NCI-H146 treated with DMSO at 0.1 percent for 48 hours (cell line): ENCODE data around the gene AOAH.

Source experiments
- DNase-seq: peaks from one replicate; lab custom pipeline; 2025; ENCODE audit not compliant: unreplicated experiment; lab: John Stamatoyannopoulos, UW

The AOAH gene

GRCh38 chr7:36635091-36635490, 89.2 kb downstream of the AOAH start:
- peak; percentile 9 for DNase-seq

- DNase-seq = no peak
Observed at GRCh38 chr7:36633377-36633776, 90.9 kb downstream of the AOAH start.

DNA sequence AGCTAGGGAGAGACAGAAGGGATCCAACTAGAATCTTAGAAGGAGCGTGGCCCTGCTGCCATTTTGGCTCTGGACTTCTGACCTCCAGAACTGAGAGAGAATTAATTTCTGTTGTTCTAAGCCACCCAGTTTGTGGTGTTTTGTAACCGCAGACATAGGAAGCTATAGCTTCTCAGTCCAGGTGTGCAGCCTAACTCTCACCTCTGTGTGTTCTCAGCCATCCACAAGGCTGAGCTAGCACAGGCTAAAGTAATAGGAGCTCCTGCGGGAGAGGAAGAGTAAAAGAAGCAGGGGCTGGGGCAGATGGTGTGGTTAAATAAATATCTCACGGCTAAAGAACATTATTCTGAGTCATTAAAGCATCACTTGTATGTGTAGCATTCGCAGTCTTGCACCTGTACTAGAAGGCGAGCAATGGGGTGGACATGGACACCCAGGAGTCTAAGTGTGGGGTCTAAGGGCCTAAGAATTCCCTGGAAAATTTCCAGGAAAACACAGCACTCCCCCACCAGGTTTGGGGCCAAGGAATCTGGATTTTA, 94.1 kb downstream of the AOAH start:
- peak; percentile 50 for DNase-seq

DNA sequence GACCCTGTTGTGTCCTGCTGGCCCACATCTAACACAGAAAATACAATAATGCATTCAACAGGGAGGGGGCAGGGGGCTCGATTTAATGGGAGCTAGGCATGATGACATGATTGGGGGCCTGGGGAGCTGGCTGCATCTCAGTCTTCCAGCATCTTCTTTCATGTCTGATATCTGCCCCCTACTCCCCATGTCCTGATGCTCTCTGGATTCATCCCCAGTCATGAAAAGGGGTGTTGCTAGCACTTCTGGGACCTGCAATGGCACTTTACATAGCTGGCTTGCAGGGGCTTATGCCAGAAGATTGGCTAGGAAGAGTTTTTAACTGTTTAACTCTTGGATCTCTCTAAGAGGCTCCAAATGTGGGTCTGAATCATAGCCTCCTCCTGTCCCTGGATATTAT, 94.9 kb downstream of the AOAH start:
- no peak for DNase-seq

- no peak for DNase-seq
Observed at GRCh38 chr7:36627836-36628235, 96.5 kb downstream of the AOAH start.

GRCh38 chr7:36626111-36626510, 98.2 kb downstream of the AOAH start:
- no peak for DNase-seq

GRCh38 chr7:36625247-36625646, 99.0 kb downstream of the AOAH start:
- no peak for DNase-seq

DNA sequence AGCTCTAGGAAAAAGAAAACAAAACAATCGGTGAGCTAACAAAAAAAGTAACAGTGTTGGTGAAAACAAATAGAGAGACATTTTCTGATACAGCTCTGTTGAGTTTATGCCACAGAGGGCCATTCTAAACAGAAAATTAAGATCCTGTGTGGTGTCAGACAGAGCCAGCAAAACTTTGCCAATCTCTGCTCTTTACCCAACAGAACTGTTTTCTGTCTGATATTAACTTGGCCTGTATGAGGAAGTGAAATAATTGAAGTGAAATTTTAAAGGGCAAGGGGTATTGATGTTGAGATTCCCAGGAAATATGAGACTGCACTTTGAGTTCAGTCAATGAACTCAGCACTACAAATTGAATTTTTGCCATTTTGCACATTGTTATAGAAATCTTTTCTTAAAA, 101.0 kb downstream of the AOAH start:
- DNase-seq = no peak

- no peak for DNase-seq
Observed at GRCh38 chr7:36621396-36621795, 102.9 kb downstream of the AOAH start.

DNA sequence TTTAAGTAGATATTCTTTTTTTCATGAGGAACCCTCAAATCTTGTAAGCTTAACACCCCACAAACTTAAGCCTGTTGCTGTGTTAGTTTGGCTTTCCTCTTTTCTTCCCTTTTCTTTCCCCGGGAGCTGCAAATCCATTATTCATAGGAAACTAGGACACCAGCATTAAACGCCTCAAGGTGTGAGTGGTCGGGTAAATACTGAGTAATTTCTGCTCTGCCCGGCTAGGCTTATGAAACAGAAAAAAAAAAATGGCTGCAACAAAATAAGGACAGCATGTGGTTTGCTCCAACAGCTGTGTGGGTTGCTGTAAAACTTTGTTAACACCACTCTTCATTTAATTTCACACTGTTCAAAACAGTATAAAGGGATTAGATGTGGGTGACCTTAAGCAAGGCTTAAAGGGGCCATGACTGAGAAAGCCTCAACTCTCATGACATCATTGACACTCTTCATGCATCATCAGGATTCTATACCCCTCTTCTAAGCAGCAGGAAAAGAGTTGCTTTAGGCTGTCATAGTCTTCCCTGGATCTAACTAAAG, 104.1 kb downstream of the AOAH start:
- DNase-seq = no peak

GRCh38 chr7:36617408-36617807, 106.9 kb downstream of the AOAH start:
- DNase-seq = no peak

GRCh38 chr7:36615852-36616540, 108.3 kb downstream of the AOAH start:
- peak; percentile 82 for DNase-seq

DNA sequence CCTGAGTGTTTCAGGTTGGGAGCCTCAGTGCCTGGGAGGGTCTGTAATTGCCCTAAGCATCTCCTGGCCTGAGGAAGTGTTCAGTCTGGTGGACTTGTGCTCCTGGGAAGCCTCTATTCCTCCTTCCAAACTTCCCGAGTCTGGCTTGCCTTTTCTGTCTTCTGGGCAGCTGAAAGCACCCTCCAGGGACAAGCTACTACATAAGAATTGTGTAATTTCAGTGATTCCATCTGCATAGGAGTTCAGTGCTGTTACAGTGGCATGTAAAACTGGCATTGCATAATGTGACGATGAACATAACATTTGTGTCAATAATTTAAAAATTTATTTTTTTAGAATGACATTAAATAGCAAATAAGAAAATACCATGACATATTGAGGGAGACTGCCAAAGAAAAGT, 109.3 kb downstream of the AOAH start:
- DNase-seq = peak; percentile 60

DNA sequence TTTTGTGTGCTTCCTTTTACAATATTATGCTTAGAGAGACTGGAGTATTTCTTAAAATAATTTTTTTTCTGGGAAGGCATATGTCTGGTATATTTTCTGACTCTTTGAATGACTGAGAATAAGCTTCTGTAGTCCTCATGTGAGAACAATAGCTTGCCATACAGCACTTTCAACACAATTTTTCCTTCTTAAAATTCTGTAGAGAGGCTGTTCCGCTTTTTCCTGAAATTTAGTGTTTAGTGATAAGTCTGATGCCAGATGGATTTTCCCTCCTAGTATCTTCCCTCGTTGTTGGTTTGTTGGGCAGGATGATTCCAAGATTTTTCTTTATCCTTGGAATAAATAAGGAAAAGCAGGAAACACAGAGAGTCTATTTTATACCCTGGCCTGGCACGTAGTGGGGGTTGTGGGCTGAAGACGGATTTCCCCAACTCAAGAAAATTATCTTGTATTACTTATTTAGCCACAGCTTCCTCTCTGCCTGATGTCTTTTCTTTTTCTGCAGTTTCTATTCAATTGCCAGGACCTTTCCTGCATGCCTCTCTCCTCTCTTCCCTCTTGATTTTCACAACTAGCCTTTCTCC, 111.2 kb downstream of the AOAH start:
- DNase-seq = no peak

DNA sequence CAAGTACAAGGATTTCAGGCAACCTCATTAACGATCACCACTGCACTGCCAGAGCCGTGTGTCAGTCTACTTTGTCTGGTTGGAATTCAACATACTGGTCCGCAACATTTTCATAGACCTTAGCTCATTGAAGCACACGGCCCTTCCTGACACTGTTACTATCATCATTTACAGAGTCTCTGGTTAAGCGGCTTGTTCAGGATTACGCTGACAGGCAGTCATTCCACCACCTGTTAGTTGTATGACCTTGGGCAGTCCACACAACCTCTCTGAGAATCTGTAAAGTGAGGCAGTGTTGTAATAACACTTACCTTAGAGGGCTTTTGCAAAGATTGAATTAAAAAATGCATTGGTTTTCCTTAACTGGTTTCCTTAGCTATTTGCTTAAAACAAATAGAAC, 112.6 kb downstream of the AOAH start:
- DNase-seq = no peak

GRCh38 chr7:36607721-36608095, 116.6 kb downstream of the AOAH start:
- no peak for DNase-seq

DNA sequence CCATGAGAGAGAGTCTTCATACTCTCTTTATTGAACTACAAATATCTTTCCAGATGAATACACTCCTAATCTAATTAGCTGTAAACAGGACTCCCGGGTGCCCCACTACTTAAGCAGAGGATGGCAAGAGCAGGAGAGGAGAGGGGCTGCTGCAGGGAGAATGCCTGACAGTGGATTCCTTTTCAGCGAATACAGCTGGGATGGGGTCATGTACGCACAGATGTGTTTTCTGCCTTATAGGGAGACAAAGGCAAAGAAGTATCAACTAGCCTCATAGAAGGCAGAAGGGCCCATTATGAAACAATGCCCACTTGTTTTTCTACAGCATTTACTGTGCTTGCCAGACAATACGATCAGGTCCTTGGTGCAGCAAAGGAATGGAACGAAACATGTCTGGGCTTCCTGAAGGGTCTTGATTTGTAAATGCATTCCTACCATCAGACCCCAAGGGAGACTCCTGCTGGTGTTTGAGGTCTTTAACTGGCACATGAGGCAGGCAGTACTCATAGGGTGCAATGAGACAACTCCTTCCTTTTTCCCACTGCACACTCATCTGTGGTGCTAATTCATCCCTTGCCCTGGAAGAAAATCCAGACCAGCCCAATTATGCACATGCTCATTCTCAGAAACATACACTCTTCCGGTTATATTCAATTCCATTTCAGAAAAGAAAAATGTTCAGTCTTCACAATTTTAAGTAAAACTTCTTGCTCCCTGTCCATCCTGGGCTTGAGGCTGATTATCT, 117.1 kb downstream of the AOAH start:
- DNase-seq = no peak

DNA sequence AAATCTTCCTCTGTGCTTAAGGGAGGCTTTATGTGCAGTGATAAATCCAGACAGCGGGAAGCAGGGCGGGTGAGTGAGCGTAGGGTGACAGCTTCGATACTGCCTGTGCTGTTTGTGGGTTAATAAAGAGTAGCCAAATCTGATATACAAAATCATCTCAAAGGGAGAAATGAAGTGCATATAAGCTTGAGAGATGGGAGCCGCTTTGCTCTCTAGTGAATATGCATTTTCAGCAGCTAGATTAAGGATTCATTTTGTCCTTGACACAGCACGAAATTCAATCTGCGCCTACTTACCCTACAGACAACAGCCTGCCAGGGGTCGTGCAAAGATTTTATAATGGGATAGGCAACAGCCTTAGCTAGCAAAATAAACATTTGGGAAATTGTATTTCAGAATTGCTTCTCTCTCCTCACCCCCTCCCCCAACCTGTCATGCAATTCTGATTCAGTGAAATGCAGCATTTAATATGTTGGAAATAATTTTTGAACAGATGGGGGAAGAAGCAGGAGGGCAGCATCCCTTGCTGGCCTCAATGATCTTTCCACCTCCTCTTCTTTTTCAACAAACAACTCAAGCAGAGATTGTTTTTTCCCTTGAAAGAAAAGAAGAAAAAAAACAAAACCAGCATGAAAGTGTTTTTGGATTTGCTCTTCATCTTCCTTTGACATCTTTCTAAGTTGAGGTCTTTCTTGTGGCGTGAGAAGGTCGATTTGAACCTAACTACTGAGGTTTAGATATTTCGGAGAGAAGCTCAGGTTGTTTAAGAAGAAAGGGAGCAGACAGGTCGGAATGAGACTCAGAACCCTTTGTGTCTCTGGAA, 117.9 kb downstream of the AOAH start:
- no peak for DNase-seq

GRCh38 chr7:36605261-36606051, 118.8 kb downstream of the AOAH start:
- no peak for DNase-seq

DNA sequence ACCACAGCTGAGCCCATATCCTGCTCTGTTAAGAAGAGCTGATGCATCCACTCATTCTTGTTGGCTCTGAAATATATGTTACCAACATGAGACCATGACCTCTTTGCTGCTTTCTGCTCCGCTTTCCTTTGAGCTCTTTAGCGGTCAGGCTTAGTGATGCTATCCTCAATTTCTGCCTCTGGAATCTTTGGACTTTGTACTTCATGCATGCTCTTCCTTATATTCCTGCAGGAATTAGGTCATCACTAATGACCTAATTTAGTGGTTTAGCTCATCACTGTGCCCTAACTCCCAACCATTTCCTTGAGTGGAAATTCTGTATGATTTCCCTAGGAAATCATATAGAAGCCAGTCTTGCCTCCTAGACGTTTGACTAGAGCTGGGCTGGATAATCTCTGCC, 119.5 kb downstream of the AOAH start:
- no peak for DNase-seq
